GM19463 (cell line): ENCODE data around the gene TNFRSF21.

Experiments
- ATAC-seq: cut with Tn5 transposase; IDR thresholded peaks from one replicate; pipeline ENCODE4 v1.9.1; 2021; ENCODE audit warnings: mild to moderate bottlenecking, moderate library complexity; ENCODE audit not compliant: unreplicated experiment

The TNFRSF21 gene

GRCh38 chr6:47254051-47254450, 55.7 kb downstream of the TNFRSF21 start:
- no peak for ATAC-seq

DNA sequence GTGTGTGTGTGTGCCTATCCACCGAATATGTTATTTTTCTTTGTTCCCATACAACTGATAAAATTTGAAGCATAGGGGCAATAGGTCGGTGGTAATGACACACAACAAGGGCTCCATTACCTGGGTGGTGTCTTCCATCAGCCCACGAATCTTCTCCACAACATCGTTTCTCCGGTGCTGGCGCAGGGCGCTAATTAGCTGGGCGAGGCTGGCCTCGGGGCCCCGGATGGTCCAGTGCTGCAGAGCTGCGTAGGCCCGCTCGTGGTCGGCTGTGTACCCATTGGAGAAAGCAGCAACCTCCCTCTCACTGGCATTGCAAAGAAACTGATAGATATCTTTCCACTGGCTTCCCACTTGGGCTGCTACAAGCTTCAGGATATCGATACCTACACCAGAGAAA, 56.6 kb downstream of the TNFRSF21 start:
- no peak for ATAC-seq

DNA sequence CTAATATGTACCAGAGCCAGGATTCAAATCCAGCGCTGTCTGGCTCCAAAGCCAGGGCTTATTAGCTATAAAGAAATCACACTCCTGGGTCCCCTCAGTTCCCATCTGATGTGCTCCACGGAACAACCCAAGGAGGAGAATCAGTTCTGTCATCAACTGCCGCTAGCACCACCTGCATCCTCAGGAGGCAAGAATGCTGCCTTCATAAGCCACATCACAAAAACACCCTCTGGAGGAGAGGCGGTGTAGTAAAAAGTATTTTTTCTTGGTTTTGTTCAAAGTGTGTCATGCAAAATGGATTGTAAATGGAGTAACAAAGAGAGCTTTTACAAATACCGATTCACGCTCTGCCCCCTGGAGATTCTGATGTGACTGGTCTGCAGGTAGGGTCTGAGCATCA, 57.1 kb downstream of the TNFRSF21 start:
- no peak for ATAC-seq

GRCh38 chr6:47251396-47251795, 58.3 kb downstream of the TNFRSF21 start:
- ATAC-seq = no peak

DNA sequence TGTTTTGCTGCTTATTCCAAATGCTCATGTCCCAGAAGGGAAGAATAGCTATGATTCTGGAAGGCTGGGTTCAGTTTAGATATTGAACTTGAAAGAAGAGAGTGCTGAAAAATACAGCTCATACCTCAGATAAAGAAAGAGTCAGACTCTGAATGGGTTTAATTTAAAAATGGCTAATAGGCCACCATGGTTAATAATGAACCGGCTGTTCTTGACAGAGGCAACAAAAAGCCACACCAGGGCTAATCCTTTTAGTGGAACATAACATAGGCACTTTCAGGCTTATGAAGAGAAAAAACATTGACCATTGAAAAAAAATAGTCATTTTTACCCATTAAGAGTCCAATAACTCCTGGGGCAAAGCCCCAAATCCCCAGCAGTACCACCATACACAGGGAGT, 59.4 kb downstream of the TNFRSF21 start:
- ATAC-seq = peak; percentile 29

DNA sequence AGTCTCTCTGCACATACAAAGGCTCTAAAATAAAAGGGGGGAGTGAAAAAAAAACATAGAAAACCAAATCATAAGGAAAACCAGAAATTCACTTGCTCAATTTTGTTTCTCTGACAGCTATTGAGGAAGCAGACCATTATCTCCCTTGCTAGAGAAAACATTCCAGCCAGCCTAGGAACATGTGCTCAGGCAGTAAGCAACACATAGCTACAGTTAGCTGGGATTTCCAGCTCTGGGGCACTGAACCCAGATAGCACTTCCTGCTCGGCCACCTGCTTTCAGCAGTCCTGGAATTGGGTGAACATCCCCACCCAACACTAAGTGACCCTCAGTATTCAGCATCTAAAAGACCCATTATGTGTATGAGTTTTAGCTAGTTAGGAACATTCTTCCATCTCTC, 61.3 kb downstream of the TNFRSF21 start:
- ATAC-seq = no peak

DNA sequence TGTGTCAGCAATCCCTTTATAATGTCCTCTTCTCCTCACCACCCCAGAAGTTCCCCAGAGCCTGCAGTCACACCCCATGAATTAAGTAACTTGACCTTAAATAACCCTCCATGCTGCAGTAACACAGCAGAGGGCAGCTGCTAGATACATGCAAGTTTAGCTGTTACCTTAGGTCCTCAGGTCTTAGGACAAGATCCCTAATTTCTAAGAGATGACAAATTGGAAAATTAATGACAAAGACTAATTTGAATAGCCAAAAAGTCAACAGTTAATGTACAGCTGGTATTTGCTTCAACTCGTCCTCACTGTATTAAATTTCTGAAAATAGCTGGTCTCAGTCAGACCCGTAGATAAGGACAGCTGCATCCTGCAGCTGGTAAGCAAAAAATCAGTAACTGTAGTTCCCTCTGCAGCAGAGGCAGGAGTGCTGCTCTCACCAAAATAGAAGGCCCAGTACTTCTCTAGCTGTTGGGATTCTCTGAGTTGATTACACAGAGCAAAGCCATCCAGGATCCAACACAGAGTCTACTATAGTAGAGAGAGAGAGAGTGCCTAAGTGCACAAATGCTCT, 62.4 kb downstream of the TNFRSF21 start:
- peak; percentile 46 for ATAC-seq

- no peak for ATAC-seq
Observed at GRCh38 chr6:47246551-47246950, 63.2 kb downstream of the TNFRSF21 start.

GRCh38 chr6:47245745-47246371, 63.8 kb downstream of the TNFRSF21 start:
- ATAC-seq = no peak

GRCh38 chr6:47242483-47243386, 67.0 kb downstream of the TNFRSF21 start:
- ATAC-seq = peak; percentile 92

GRCh38 chr6:47241742-47242482, 67.8 kb downstream of the TNFRSF21 start:
- no peak for ATAC-seq

- ATAC-seq = no peak
Observed at GRCh38 chr6:47240277-47240890, 69.3 kb downstream of the TNFRSF21 start.

DNA sequence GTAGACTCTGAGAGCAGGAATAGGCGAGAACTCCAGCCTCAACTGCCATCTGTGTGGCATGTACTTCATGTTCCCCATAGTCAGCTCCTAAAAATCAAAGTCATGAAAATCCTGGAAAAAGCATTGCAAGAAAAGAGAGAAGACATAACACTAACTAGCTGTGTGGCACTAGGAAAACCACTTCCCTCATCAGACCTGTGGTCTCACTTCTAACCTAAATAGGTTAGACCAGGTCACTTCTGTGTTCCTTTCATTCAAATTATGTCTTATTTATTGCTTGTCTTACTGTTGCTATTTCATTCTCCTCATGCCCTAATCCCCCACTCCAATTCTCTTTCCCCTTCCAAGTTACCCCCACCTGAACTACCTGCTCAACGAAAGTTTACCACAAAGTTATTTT, 70.2 kb downstream of the TNFRSF21 start:
- ATAC-seq = no peak

- no peak for ATAC-seq
Observed at GRCh38 chr6:47238456-47238995, 71.2 kb downstream of the TNFRSF21 start.

DNA sequence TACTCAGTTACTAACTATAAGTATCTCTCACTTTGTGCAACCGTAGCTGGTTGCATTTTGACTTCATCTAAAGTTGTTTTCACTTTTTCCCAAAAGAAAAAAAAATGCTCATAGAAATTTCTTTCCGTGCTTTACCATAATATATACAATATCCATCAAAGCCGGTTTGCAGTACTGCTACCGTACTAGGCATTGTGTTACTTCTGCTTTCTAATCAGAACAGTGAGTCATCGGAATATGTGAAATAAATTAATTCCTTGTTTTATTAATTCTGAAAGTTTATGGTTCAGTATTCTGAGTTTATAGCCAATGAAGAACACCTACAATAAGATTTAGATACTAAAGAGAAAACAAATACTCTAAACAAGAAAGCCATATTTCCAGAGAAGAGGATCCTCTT, 72.5 kb downstream of the TNFRSF21 start:
- no peak for ATAC-seq

DNA sequence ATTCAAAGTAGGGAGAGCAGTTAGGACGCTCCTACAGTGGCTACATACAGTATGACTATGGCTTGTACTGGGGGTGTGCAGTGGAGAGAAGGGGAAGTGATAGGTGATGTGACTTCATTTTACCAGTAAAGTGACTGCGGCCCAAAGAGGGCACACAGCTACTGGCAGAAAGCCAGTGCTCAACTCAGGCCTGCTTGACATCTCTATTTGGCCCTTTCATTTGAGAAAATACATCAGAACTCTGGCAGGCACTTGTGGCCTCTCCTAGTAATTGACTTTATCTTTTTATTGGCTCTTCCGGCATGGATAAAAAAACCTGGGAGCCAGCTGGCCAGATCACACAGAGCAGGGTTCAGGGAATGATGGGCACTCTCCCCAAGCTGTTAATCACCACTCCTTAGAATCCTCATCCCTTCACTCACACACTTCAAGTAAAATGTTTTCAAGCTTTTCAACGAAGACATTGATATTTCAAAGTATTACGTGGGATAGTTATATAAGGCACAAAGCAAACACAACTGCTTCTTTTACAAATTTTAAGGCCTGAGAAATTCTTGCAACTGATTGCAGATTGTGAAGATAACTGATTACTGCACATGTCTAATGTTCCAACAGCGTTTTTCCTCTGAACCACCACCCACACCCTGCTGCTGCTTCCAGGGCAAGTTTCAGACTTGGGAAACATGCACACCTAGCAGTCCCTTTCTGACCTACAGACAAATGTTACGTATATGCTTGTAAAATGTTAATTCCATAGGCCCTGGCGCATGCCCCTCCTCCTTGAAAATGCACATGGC, 73.5 kb downstream of the TNFRSF21 start:
- peak; percentile 59 for ATAC-seq

DNA sequence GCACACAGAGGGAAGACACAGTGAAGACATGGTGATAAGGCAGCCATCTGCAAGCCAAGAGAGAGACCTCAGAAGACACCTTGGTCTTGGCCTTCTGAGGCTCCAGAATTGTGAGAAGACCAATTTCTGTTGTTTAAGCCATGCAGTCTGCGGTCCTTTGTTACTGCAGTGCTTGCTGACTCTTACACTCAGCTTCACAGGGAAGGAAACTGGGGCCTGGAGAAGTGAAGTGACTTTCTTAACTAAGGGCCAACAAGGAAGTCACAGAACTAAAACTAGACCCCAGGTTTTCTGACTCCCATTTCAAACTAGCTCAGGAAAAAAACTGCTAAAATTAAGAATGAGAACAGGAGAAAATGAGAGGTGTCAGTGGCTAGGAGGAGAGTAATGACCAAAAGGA, 74.3 kb downstream of the TNFRSF21 start:
- ATAC-seq = no peak

- ATAC-seq = no peak
Observed at GRCh38 chr6:47234266-47234933, 75.3 kb downstream of the TNFRSF21 start.

- no peak for ATAC-seq
Observed at GRCh38 chr6:47231151-47231550, 78.6 kb downstream of the TNFRSF21 start.
